Cardiac ventricle fibroblast (primary cell): ENCODE measurements around the gene RTKN2. TPM values are rescaled to one million over a fixed set of nuclear protein-coding genes. Genes with fewer than 3 reads are reported as not detected.

Experiments used
- total RNA-seq: library from RNA; depleted of rRNA; stranded (reverse); fragments of >200 nt; gene quantifications from 2 replicates; pipeline ENCODE4 v1.2.3, GENCODE V29; 2015

RTKN2 gene
- total RNA-seq, result not detected in 2 replicates

GRCh38 chr10:62268399-62269114 lies at the start of gene RTKN2:
TSS of gene RTKN2 (minus strand) at chr10:62268844. CDS start at chr10:62268610, 234 bp downstream.

Other genes starting within 250 kb of the RTKN2 start
- 0.05 and 0.25 TPM in 2 replicates for gene ZNF365, start 105.5 kb upstream of the RTKN2 start, total RNA-seq